HK-2 (cell line): ENCODE data around the gene CDK16.

ENCODE experiments used
- DNase-seq: peaks from one replicate; pipeline ENCODE4 v3.0.0-alpha.2; 2018; ENCODE audit not compliant: unreplicated experiment

The CDK16 gene

DNA sequence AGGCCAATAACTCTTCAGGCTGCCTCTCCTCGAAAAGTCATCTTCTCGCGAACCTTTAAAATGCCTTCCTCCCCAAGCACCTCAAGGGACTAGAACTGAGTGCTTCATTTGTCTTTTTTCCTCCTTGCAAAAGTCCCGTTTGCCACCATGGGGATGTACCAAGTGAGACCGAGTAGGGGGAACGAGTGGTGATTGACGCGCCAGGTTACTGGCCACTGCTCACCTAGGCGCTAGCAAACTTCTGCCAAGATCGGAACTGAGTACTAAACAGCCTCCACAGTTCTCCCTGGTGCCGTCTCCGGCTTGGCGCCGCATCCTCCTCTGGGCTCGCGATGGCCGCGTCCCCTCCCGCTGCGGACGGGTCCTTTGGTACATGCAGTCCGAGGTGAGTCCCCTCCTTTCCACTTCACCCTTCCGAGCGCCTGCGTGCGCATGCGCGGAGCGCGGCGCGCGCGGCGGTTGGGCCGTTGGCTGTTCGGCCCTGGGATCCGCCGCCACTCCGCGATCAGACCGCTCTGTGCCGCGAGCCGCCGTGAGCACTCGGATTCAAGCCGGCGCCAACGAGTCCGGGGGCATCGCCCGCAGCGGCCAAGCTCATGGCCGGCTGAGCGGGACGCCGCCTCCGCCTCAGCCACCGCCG lies at the start of gene CDK16:
TSS of gene CDK16 (plus strand) at position 402 of the 640 bp plus-strand sequence. CDS start 4,877 bp downstream, outside the sequence.
- DNase-seq: peak; percentile 73

DNA sequence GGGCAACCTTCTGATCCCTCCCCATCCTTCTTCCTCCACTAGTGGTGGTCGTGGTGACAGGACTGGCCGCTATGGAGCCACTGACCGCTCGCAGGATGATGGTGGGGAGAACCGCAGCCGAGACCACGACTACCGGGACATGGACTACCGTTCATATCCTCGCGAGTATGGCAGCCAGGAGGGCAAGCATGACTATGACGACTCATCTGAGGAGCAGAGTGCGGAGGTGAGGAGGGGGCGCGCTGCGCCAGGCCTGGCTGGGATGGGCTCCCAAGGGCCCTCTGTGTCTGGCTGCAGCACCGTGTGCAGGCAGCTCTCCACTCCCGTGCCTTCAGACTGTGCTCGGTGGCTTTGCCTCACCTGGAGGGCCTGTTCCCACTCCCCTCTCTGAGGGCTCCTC lies 49.2 kb upstream of the CDK16 start:
- no peak for DNase-seq

DNA sequence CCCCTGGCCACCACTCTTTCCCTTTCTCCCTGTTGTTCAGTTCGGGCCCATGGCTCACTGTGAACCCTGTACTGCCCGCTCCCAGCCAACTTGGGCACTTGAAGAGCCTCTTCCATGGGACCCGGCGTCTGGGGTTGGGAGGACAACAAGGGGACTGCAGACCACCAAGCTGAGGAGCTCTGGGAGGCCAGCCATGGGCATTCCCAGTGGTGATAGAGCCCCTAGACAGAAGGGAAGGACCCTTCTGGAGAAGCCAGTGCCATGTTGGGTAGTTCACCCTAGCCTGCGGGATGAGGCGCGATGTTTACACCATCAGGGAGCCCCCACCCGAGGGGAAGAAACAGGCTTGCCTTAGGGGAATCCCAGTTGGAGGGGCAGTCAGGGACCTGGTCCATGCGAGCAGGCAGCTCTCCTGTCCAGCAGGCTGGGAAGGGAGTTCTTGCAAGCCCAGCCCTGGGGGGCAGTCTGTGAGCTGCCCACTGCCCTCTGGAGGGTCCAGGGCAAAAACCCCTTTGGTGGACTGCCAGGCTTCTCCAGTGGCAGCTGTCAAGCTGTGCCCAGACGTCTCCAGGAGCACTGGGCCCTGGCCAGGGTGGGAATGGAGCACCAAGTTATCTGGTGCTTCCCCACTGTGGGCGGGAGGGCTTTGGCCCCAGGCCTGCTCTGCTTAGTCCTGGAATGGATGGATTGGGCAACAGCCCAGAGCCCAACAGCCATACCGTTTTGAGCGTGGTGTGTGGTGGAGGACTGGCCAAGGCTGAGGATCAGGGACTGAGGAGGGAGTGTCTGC lies 48.6 kb upstream of the CDK16 start:
- DNase-seq: no peak

DNA sequence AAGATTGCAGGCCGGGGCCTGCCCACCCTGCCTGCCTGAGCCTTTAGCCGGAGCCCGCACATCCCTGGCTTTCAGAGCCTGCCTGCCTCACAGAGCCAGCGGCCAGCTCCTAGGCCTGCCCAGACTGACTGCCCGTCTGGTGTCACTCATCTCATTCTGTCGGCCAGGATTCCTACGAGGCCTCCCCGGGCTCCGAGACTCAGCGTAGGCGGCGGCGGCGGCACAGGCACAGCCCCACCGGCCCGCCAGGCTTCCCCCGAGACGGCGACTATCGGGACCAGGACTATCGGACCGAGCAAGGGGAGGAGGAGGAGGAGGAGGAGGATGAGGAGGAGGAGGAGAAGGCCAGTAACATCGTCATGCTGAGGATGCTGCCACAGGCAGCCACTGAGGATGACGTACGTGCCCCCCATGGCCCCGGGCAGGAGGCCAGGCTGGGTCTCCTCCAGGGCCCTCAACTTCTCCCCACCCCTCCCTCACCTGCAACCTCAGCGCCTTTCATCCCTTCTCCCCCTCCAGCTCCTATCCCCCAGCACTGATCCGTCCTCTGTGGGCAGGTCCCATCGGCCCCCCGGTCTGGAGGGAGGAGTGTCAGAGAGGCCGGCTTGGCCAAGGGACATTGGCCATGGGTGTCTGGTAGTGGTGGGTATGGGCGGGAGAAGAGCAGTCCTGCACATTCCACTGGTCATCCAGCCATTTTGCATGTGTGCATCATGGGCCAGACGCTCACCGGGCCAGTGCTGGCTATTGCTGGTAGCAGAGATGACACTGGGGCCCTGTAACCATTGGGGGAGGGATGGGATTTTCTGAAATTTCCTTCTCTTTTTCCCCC lies 47.4 kb upstream of the CDK16 start:
- no peak for DNase-seq

DNA sequence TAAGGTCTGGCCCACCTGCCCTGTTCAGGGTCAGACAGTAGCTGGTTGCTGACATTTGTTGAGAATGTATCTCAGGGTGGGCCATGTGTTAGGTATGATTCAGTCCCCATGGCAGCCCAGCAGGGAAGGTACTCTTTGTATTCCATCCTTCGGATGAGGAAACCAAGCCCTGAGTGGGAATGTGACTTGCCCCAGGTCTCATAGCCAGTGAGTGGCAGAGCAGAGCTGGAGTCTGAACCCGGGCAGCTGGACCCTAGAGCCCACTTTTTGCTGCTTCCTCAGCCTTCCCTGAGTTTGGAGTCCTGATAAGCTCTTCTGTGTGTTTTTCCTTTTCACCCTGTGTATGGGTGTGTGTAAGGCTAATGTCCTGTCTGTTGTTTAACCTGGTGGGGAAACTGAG lies 46.5 kb upstream of the CDK16 start:
- no peak for DNase-seq

DNA sequence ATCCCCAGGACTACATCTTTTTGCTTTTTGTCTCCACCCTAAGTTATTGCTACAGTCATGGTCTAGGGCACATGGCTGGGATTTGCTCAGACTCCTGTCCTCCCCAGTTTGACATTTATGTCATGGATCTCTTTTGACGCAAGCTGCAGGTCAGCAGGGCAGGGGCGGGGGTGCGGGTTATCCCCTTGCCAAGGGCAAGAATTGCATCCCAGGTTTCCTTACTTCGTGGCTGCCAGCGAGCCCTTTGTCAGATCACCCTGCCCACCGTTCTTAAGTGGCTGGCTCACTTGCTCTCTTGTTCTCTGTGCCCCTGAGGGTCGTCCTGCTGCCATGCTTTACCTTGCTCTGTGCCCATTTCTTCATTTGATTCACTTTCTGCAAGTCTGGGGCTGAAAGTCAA lies 45.9 kb upstream of the CDK16 start:
- DNase-seq: no peak

DNA sequence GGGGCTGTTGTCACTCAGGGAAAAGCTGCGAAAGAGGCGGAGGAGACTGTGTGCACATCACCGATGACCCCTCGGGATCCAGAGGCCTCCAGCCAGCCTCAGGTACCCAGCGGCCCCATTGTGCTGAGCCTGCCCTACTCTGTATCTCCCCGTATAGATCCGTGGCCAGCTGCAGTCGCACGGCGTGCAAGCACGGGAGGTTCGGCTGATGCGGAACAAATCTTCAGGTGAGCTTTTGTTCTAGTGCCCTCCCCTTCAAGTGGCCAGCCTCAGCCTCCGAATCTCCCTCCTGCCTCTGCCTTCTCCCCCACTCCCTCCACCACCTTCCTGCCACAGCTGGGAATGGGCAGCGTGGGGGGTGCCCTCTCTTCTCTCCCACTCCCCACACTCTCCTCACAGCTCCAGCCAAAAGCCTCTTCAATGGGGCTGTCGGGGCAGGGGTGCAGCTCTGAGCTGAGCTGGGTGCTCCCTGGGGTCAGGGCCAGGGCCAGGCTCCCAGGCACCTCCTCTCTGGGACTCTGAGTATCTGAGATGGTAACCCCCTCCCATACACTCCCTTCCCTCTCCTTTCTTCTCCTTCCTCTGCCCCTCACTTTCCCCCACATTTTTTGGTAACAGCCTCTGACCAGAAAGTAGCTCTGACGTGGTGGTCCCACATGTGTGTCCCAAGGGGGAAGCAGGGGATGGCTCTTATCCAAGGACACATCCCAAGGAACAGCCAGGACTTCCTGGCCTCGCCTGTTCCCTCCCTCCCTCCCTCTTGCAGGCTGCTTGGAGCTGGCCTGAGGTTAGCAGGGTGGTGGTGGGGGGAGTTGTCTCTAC lies 45.3 kb upstream of the CDK16 start:
- DNase-seq: no peak

DNA sequence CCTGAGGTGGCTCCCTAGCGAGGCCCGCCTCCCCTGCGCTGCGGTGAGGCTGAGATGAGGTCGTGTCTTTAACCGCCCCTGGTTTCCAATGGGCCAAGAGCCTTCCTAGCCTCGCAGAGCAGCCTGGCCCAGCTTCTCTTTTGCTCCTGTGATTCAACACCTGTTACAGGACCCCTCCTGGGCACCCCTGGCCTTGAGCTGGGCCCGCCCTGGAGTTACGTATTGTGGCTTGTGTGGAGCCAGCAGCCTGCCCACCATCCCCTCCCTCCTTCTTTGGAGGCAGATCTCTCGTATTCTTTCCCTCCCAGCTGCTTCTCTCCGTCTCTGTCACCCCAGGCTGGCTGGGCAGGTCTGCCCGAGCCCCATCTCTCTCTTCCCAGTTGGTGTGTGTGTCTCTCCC lies 44.1 kb upstream of the CDK16 start:
- DNase-seq: no peak

DNA sequence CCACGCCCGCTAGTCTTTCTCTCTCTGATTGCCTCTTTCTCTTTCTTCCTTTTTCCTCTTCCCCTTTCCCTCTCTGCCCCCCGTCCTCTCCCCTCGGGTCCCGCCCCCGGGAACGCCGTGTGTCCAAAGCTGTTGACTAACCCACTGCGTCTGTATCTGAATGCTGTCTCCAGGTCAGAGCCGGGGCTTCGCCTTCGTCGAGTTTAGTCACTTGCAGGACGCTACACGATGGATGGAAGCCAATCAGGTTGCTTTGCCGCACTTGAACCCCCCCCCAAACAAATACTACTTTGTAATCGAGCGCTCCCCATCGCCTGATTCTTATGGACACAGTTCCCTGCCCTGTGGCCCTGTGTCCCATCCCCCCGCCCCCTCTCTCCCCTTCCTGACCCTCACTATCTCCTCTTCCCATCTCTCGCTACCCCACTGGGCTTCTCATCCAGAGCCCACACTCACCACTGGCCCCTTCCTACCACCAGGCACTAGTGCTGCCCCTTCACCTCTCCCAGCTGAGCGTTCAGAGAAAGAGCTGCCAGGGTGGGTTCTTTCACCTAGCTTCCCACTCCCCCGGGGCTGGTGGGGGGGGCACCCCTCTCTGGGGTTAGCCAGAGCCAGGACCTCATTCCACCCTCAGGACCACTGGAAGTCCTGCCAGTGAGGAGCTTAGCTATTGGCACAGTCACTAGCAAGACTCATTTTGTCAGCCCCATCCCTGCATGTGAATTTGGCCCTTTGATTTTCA lies 43.5 kb upstream of the CDK16 start:
- no peak for DNase-seq

DNA sequence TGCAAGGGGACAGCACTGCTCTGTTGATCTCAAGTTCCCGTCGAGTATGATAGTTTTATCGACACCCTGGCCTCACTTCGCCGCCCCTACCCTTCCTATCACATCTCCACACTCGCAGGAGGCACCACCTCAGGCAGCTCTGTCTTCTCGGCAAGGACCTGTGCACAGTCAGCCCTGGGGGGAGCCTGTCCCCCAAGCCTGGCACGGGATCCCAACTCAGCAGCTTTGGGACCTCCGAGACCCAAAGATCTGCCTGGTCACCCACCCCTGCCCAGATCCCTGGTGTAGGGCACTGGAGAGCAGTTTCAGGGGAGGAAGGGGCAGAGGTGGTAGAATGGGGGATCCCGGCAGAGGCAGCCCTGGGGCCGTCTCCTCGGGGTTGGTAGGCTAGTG lies 42.9 kb upstream of the CDK16 start:
- no peak for DNase-seq

DNA sequence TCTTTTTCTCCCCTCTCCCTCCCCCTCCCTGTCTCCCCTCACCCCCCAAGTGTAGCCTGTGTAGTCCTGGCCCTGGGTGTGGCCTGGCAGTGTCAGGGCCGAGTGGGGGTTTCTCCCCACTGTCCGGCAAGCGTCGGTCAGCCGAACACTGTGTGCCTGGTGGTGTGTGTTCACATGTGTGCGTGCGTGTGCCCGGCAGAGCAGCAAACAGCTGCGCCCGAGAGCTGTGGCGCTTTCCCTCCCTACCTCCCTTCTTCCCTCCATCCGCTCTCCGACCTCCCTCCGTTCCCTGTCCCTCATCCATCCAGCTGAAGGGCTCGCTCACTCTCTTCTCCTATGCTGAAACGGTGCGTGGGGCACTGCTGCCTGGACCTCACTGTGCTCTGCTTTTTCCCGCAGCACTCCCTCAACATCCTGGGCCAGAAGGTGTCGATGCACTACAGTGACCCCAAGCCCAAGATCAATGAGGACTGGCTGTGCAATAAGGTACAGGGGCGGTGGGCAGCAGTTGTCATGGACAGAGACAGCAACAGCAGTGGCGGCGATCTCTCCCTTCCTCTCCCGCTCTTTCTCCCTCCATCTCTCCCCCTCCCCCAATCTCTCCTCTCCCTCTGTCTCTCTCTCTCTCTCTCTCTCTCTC lies 42.3 kb upstream of the CDK16 start:
- DNase-seq: no peak

DNA sequence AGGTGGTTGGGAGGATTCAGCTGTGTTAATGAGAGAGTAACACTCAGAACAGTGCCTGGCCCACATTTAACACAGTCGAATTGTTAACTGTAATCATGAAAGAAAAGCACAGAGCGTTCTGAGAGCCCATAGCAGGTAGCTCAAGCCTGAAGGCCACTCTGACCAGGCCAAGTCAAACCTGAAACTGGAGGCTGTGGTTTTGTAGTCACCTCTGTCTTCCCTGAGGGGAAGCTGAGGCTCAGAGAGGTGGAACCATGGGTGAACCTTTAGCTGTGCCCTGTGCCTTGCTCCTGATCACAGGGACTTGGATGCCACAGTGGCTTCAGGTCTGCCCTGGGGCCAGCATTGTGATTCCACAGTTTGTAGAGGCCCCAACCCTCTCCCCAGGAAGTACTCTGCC lies 41.4 kb upstream of the CDK16 start:
- DNase-seq: no peak

DNA sequence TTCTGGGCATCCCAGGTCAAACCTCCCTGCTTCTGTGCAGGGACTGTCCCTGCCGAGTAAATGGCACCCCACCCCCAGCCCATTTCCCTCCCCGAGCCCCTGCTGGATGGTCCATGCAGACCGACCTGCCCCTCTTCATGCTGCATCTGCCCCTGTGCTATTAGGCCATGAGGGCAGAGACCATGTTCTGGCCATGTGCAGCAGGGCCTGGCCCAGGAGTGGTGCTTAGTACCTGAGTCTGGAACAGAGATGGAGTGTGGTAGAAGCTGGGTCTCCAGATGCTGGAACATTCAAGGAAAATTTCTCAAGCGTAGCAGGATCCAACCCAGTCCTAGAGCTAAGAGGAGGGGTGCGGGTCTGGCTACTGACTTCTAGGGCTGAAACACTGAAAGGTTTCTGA lies 40.1 kb upstream of the CDK16 start:
- no peak for DNase-seq

DNA sequence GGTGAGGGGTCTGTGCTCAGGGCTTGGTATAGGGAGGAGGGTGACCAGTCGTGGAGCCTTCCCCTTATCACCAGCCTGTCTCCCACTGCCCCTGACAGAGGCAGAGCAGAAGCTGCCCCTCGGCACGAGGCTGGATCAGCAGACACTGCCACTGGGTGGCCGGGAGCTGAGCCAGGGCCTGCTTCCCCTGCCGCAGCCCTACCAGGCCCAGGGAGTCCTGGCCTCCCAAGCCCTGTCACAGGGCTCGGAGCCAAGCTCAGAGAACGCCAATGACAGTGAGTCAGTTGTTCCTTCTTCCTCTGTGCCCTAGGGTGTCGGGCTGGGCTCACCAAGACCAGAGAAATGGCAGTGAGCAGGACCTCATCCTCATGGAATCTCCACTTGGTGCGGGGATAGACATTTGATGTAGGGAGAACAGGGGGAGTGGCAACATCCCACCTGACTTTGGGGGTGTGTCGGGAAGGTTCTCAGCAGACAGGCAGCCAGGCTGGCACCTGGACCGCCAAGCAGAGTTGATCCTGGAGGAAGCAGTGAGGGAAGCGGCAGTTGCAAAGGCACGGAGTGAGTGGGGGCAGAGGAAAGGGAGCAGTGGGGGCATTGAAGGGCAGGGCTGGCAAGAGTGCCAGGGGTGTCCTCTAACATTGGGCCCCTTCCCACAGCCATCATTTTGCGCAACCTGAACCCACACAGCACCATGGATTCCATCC lies 39.1 kb upstream of the CDK16 start:
- no peak for DNase-seq

DNA sequence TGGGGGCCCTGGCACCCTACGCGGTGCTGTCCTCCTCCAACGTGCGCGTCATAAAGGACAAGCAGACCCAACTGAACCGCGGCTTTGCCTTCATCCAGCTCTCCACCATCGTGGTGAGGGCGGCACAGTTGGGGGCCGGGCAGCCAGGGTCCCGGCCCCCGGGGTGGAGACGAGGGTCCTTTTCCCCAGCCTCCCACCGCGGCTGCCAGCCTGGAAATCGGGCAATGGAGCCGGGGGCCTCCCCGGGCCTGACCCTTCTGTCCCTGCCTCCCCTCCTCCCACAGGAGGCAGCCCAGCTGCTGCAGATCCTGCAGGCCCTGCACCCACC lies 38.6 kb upstream of the CDK16 start:
- DNase-seq: no peak

DNA sequence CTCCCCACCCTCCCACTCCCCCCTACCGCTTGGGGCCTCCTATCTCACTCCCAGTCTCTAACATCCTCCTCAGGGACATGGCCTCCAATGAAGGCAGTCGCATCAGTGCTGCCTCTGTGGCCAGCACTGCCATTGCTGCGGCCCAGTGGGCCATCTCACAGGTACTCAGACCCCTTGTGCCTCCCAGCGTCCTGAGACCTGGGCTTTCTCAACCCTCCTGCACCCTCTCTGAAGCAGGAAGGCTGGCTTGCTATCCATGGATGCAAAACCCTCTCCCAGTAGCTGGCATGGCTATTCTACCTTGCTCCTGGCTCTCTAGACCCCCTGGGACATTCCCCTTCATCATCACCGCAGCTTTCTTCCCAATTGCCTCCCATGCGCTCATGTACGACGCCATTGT lies 38.1 kb upstream of the CDK16 start:
- DNase-seq: no peak

DNA sequence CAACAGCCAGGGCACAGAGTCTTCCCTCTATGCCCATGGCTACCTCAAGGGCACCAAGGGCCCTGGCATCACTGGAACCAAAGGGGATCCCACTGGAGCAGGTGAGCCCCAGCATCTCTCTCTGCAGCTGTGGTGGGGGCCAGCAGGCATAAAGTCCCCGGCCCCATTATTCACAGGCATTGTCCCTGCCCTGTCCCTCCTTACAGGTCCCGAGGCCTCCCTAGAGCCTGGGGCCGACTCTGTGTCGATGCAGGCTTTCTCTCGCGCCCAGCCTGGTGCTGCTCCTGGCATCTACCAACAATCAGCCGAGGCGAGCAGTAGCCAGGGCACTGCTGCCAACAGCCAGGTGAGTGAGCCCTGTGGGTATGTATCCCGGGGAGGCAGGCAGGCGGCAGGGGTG lies 37.2 kb upstream of the CDK16 start:
- no peak for DNase-seq

DNA sequence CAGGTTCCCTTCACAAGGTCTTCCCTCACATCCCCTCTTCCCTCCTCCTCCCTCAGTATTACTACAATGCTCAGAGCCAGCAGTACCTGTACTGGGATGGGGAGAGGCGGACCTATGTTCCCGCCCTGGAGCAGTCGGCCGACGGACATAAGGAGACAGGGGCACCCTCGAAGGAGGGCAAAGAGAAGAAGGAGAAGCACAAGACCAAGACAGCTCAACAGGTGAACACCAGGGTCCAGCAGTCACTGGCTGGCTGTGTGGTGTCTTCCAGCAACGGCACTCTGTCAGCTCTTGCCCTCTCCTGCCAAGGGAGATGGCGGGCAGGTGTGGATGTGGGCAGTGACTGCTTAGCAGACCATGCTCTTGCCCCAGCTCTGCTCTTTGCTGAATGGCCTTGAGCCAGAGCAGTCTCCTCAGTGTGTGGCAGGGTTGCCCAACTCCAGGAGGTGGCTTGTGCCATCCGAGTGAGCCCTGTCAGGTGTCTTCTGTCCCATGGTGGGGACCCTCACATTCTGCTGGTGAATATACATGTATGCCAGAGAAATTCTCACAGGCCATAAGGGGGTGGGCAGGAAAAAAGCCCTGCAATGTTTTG lies 36.3 kb upstream of the CDK16 start:
- no peak for DNase-seq

DNA sequence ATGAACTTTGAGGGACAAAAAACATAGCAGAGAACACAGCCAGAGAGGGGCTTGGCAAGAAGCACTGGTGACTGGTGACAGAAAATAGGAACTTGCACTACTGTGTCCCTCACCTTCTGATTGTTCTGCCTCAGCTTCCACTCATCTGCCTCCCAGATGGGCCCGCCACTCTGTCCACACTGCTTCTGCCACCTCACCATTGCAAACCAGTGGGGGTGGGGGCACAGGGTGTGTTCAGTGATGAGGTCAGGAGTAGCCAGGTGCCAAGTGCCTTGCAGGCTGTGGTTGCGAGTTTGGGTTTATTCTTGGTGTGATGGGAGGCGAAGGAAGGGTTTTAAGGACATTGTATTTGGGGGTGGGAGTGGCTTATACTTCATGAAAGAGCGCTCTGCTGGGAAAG lies 34.0 kb upstream of the CDK16 start:
- no peak for DNase-seq

DNA sequence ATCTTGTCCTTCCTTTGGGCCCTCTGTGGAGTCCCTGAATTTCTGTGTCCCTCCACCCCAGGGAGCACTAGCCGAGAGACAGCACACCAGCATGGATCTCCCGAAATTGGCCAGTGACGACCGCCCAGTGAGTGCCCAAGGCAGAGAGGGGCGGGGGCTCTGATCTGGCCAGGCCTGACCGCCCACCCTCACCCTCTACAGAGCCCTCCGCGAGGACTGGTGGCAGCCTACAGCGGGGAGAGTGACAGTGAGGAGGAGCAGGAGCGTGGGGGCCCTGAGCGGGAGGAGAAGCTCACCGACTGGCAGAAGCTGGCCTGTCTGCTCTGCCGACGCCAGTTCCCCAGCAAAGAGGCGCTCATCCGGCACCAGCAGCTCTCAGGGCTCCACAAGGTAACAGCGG lies 33.2 kb upstream of the CDK16 start:
- no peak for DNase-seq
